H7 (cell line): ENCODE data around the gene LNX2. TPM values are rescaled to one million over a fixed set of nuclear protein-coding genes. Genes with fewer than 3 reads are reported as not detected.

Experiments used
- DNase-seq: peaks from one replicate; pipeline ENCODE4 v3.0.0; 2012
- H3K27me3 ChIP-seq: 2 replicates; pipeline ENCODE4 v1.6.0; 2011; ENCODE audit warnings: mild to moderate bottlenecking, low read length; ENCODE audit not compliant: control insufficient read depth, insufficient read depth
- H3K36me3 ChIP-seq: replicated peaks from 2 replicates; pipeline ENCODE4 v1.5.1; 2011; ENCODE audit warnings: low read length; ENCODE audit not compliant: control insufficient read depth, insufficient read depth
- H3K4me3 ChIP-seq: 2 replicates; pipeline ENCODE4 v1.5.1; 2011; ENCODE audit warnings: low read depth, mild to moderate bottlenecking, control low read depth, low read length, moderate library complexity; ENCODE audit not compliant: insufficient read depth
- total RNA-seq: library from RNA; depleted of rRNA; stranded (reverse); fragments of >200 nt; shearing (Covaris generic); gene quantifications from 2 replicates; pipeline ENCODE4 v1.2.3, GENCODE V29; 2014; rRNA removed

Gene LNX2
- total RNA-seq, result 11.2 and 11.6 TPM in 2 replicates

DNA sequence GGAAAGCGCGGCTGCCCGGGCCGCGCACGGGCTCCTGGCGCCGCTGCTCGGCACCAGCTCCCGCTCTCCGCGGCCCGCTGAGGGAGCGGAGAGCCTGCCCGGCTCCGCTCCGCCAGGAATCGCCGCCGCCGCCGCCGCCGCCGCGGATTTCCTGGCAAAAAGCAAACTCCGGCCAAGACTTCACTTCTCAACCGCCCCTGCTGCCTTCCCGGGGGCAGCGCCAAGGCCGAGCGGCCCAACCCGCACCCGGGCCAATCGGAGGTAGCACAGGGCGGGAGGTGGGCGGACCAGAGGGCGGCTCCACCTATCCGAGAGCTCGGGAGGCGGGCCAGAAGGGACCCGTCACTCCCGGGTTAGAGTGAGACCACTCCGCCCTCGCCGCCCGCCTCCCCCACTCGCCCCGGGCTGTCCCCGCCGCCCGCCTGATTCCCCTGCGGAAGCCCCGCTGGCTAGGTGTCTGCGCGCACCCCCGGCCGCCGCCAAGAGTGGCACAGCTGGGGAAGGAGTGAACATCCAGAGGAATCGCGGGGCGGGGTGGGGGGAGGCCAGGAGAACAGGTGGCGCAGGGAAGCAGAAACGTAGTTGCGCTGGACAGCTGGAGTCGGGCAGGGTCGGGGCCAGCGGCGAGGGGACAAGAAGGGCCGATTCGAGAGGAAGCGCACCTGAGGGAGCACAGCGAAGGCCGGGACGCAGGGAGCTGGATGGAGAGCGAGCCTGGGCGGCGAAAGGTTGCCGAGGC is at the start of gene LNX2:
LNX2 (minus strand) TSS at position 153 of the 739 bp plus-strand sequence. CDS start 38,826 bp downstream, outside the sequence.
- Histone ChIP-seq H3K36me3 (peaks cover 3% of the 10 kb centered on the region), H3K4me3 (peak within 1 kb of the TSS; percentile 99), H3K27me3 (no peaks in the 10 kb centered on the region)
- peak; percentile 97 for DNase-seq

DNA sequence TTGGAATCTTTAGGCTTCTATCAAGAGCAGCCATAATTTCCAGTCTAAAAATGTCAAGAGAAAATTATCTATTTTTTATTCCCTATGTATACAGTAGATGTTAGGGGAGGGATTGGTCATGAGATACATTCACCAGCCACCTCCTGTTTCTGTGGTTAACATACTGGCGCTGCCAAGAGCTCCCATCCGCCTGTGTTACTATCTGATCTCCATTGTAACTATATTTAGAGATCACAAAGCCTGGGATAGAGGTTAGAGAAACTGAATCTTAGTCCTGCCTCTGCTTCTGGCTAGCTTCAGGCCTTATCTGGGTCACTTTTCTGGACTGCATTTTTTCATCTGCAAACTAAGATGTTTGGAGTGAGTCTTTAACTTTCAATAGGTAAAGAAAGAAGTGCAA is 47.6 kb upstream of the LNX2 start:
- H3K36me3 ChIP-seq, result no peaks in the 10 kb centered on the region
- DNase-seq, result no peak
- H3K4me3 ChIP-seq, result no peak overlapping the region
- H3K27me3 ChIP-seq, result no peaks in the 10 kb centered on the region

GRCh38 chr13:27666951-27667350 is 46.6 kb upstream of the LNX2 start:
- H3K36me3 ChIP-seq, result no peaks in the 10 kb centered on the region
- H3K27me3 ChIP-seq, result no peaks in the 10 kb centered on the region
- H3K4me3 ChIP-seq, result no peak overlapping the region
- no peak for DNase-seq

DNA sequence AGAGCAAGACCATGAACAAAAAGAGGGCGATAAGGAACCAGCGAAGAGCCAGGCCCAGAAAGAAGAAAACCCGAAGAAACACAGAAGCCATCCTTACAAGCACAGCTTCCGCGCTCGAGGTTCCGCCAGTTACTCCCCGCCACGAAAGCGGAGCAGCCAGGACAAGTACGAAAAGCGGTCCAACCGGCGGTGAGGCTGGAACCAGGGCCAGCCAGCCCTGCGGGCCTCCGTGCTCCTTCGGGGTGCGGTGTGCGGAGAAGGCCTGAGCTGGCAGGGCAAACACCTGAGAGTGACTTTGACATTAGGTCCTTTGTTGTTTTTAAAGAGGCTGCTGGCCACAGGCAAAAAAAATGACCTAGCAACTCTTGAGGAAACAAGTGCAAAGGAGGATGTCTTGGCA is 45.4 kb upstream of the LNX2 start:
- no peaks in the 10 kb centered on the region for H3K27me3 ChIP-seq
- no peaks in the 10 kb centered on the region for H3K36me3 ChIP-seq
- no peak for DNase-seq

GRCh38 chr13:27665333-27665732 is 45.0 kb upstream of the LNX2 start:
- no peak overlapping the region for H3K4me3 ChIP-seq
- H3K36me3 ChIP-seq, result no peaks in the 10 kb centered on the region
- no peaks in the 10 kb centered on the region for H3K27me3 ChIP-seq
- DNase-seq, result peak; percentile 52

More for the DNA sequence above, 45.4 kb upstream of the LNX2 start:
- H3K4me3 ChIP-seq, result no peak overlapping the region

DNA sequence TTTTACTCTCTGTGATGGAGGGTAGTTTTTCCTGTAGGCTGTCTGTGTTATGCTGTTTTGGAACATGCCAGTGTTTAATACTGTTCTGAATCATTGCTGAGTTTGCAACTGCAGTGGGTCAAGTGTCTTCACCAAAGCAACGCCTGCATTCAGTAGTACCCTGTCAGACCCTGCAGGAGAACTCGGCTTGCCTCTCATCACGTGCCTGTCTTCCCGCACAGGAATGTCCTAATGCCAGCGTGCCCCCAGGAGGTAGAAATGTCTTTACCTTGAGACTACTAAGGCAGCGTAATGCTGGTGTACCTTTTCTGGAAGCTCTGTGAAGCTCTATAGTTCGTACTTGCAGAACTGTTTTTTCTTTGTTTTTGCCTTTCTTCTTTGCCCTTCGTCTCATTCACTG is 43.6 kb upstream of the LNX2 start:
- peak; percentile 41 for DNase-seq
- Histone ChIP-seq H3K4me3 (no peak overlapping the region), H3K36me3 (no peaks in the 10 kb centered on the region)

GRCh38 chr13:27662738-27663470 is 42.6 kb upstream of the LNX2 start:
- DNase-seq, result no peak
- Histone ChIP-seq H3K27me3 (no peaks in the 10 kb centered on the region), H3K36me3 (no peaks in the 10 kb centered on the region), H3K4me3 (no peak overlapping the region)

More for the DNA sequence above, 43.6 kb upstream of the LNX2 start:
- no peaks in the 10 kb centered on the region for H3K27me3 ChIP-seq

GRCh38 chr13:27661017-27661416 is 40.7 kb upstream of the LNX2 start:
- no peaks in the 10 kb centered on the region for H3K36me3 ChIP-seq
- no peak overlapping the region for H3K4me3 ChIP-seq
- H3K27me3 ChIP-seq, result no peaks in the 10 kb centered on the region
- DNase-seq, result no peak

DNA sequence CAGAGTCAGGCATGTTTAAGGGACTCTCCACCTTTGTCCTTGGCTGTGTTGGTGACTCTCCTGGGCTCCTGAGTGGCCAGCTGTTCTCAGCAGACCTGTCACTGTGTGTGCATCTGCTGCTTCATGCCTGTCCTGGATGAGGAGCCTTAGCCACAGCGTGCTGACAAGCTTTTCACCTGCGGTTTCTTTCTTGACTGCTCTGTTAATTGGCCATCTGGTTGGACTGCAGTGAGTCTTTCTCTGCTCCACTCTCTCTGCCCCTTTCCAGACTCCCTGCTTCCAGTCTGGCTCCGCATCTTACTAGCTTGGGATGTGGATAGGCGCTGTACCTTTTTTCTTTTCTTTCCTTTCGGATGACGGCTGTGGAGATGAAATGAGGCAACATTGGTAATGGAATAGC is 40.2 kb upstream of the LNX2 start:
- Histone ChIP-seq H3K27me3 (no peaks in the 10 kb centered on the region), H3K4me3 (no peak overlapping the region), H3K36me3 (no peaks in the 10 kb centered on the region)
- DNase-seq, result no peak

DNA sequence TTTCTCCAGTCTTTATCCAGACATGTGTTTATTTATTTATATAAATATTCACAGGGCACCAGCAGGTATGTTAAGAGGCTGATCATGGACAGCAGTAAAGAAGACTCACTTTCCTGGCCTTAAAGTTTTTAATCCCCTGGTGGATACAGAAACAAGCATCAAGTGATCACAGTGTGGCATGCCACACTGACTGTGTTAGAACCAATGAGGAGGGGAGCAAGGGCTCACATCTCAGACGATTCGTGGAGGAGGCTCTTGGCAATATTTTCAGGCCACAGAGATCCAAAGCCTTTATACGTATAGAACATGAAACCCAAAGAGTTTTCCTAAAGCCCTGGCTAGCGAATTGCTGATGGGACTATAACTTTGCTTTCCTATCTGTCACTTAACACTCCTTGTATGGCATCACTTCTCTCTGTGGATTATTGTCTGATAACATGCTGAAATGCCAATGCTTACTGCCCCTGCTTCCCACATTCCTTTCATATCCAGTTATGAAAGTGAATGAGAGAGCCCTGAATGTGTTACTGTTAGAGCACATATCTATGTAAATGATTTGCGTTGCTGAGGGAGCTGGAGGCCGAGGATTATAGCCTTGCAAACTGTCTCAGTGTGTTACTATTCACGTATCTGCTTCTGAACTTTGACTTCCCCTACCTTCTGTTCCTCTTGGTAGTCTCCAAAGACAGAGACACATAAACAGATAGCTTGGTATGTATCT is 39.0 kb upstream of the LNX2 start:
- Histone ChIP-seq H3K36me3 (no peaks in the 10 kb centered on the region), H3K27me3 (no peaks in the 10 kb centered on the region), H3K4me3 (no peak overlapping the region)
- no peak for DNase-seq

GRCh38 chr13:27658546-27658945 is 38.2 kb upstream of the LNX2 start:
- Histone ChIP-seq H3K27me3 (no peaks in the 10 kb centered on the region), H3K4me3 (no peak overlapping the region), H3K36me3 (no peaks in the 10 kb centered on the region)
- DNase-seq, result no peak

GRCh38 chr13:27657724-27658123 is 37.4 kb upstream of the LNX2 start:
- Histone ChIP-seq H3K4me3 (no peak overlapping the region), H3K36me3 (no peaks in the 10 kb centered on the region), H3K27me3 (no peaks in the 10 kb centered on the region)
- DNase-seq, result no peak

- no peaks in the 10 kb centered on the region for H3K27me3 ChIP-seq
- H3K36me3 ChIP-seq, result peaks cover 10% of the 10 kb centered on the region
Measured at GRCh38 chr13:27654816-27655215, 34.5 kb upstream of the LNX2 start.

GRCh38 chr13:27654059-27654458 is 33.7 kb upstream of the LNX2 start:
- no peaks in the 10 kb centered on the region for H3K27me3 ChIP-seq
- no peak overlapping the region for H3K4me3 ChIP-seq
- peaks cover 15% of the 10 kb centered on the region for H3K36me3 ChIP-seq
- no peak for DNase-seq

More at GRCh38 chr13:27654816-27655215, 34.5 kb upstream of the LNX2 start:
- no peak for DNase-seq
- no peak overlapping the region for H3K4me3 ChIP-seq

- no peak overlapping the region for H3K4me3 ChIP-seq
- H3K27me3 ChIP-seq, result no peaks in the 10 kb centered on the region
- no peak for DNase-seq
- H3K36me3 ChIP-seq, result peaks cover 17% of the 10 kb centered on the region
Measured at GRCh38 chr13:27650312-27650711, 30.0 kb upstream of the LNX2 start.
